Measurements from ENCODE around the gene EZR. TPM values are rescaled to one million over a fixed set of nuclear protein-coding genes. Genes with fewer than 3 reads are reported as not detected.
A peak's percentile ranks its signal among the peaks of the same experiment; 100 is the strongest.

The EZR gene
- total RNA-seq, 1 experiment from 2014 or later = 1,402 TPM

GRCh38 chr6:158772172-158772571, 47.0 kb downstream of the EZR start:
- Histone ChIP-seq H3K9ac (ENCODE audit: low read length) (peak overlapping the region; percentile 29), H3K27me3 (ENCODE audit: insufficient read depth, low read length) (no peaks in the 10 kb centered on the region), H3K9me3 (ENCODE audit: control insufficient read depth in 1 of 2, insufficient read depth in 1 of 2, low read depth in 1 of 2, low read length in 2 of 2) (no peaks in the 10 kb centered on the region), H3K36me3 (ENCODE audit: control insufficient read depth in 1 of 2, insufficient read depth in 2 of 2, low read length in 2 of 2) (peaks cover 71 to 99% of the 10 kb centered on the region in 2 experiments), H3K79me2 (ENCODE audit: insufficient read depth, low read length) (peaks cover 99% of the 10 kb centered on the region), H3K9me2 (ENCODE audit: insufficient read depth) (no peaks in the 10 kb centered on the region), H3K4me1 (ENCODE audit: control insufficient read depth in 1 of 2, insufficient read depth in 2 of 2, low read length in 2 of 2) (peaks cover 13 to 100% of the 10 kb centered on the region in 2 experiments), H3K4me2 (ENCODE audit: low read length) (peak overlapping the region; percentile 15; the same call in 1 of the 2 replicates), H2AFZ (ENCODE audit: low read depth, low read length, poor library complexity, severe bottlenecking) (no peak overlapping the region), H4K20me1 (ENCODE audit: insufficient read depth) (peaks cover 37% of the 10 kb centered on the region; the same call in 1 of the 2 replicates), H3K4me3 (replicated peaks in 1 of 2; ENCODE audit: low read depth in 1 of 2, low read length in 2 of 2) (no peak overlapping the region), H3K27ac (ENCODE audit: low read depth, low read length) (peak overlapping the region; percentile 57)
- no peak for DNase-seq (ENCODE audit: low read depth, low spot score)
- ATAC-seq = no peak
- RAD21 ChIA-PET (ENCODE audit: low non-redundant PET in 1 of 2, low total read pairs in 2 of 2, uncharacterized antibody in 2 of 2, unreplicated experiment in 2 of 2) = no interaction called here
- POLR2A ChIA-PET = interaction anchor here (0.7 kb wide), 1 partner anchor 11 kb away, joined by 3 read pairs; no protein-coding TSS in a partner anchor
- intact Hi-C loops (cut with micrococcal nuclease) = no loop called here
- BruUV-seq (replicated peaks) = no TSS peak
- CTCF ChIA-PET = interaction anchor here (0.9 to 1.5 kb wide), 3 partner anchors 10 to 558 kb away, joined by 3 read pairs; no protein-coding TSS in a partner anchor
- no peak for TF ChIP-seq CTCF (IDR thresholded peaks at IDR 0.05 in 2 of 3, conservative IDR thresholded peaks at IDR 0.05 in 1 of 3; ENCODE audit: borderline replicate concordance in 1 of 3, insufficient read depth in 1 of 3, low read depth in 2 of 3, low read length in 2 of 3)
- no peak for TF ChIP-seq RAD21 (IDR thresholded peaks at IDR 0.05; ENCODE audit: low read depth)
- no peak for TF ChIP-seq SP1 (IDR thresholded peaks at IDR 0.05; ENCODE audit: low read depth)
- TF ChIP-seq EGR1 (IDR thresholded peaks at IDR 0.05; ENCODE audit: low read depth) = no peak
- no peak for TF ChIP-seq ZFX (IDR thresholded peaks at IDR 0.05)
- TF ChIP-seq EZH2 (IDR thresholded peaks at IDR 0.05) = no peak
- TF ChIP-seq ZBTB33 (IDR thresholded peaks at IDR 0.05; ENCODE audit: extremely low read depth, insufficient replicate concordance, low read length) = no peak
- TF ChIP-seq, protein P1, sequence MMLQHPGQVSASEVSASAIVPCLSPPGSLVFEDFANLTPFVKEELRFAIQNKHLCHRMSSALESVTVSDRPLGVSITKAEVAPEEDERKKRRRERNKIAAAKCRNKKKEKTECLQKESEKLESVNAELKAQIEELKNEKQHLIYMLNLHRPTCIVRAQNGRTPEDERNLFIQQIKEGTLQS (IDR thresholded peaks at IDR 0.05) = no peak
- no peak for TF ChIP-seq POLR2AphosphoS5 (IDR thresholded peaks at IDR 0.05; ENCODE audit: low read depth, low read length)
- no peak for TF ChIP-seq POLR2A (IDR thresholded peaks at IDR 0.05; ENCODE audit: borderline replicate concordance, extremely low read depth, insufficient read depth, insufficient read length)
- no peak for TF ChIP-seq CEBPB (IDR thresholded peaks at IDR 0.05; ENCODE audit: low read depth)
- no peak for TF ChIP-seq EZH2phosphoT487 (IDR thresholded peaks at IDR 0.05; ENCODE audit: borderline replicate concordance)
- TF ChIP-seq YY1 (IDR thresholded peaks at IDR 0.05; ENCODE audit: extremely low read depth, insufficient replicate concordance, low read depth, low read length) = no peak
- no peak for TF ChIP-seq ELF1 (IDR thresholded peaks at IDR 0.05; ENCODE audit: borderline replicate concordance, low read depth)

Measured in HCT116 (cell line).